HTR-8/SVneo (cell line): ENCODE results near the gene ARID1A.
"Not testable (repeated sequence)": the region's sequence is repeated elsewhere in the genome, so short reads cannot be mapped to it uniquely, and the experiment has no call there.

Source experiments
- DNase-seq: peaks from one replicate; pipeline ENCODE4 v3.0.0; 2011; ENCODE audit warnings: low spot score, mixed read lengths; ENCODE audit not compliant: insufficient read length
- FAIRE-seq: peaks from 2 replicates; lab custom pipeline; 2011; peaks lifted over from hg19 to GRCh38; lab: Jason Lieb, UNC

The ARID1A gene

GRCh38 chr1:26725904-26726303 lies 30.1 kb downstream of the ARID1A start:
- not testable (repeated sequence) for DNase-seq, FAIRE-seq

- DNase-seq (no peak), FAIRE-seq (no peak)
These were observed 31.0 kb downstream of the ARID1A start for GRCh38 chr1:26726784-26727183.

GRCh38 chr1:26727476-26727875 lies 31.7 kb downstream of the ARID1A start:
- no peak for DNase-seq
- FAIRE-seq: no peak

- DNase-seq (no peak), FAIRE-seq (no peak)
These were observed 32.8 kb downstream of the ARID1A start for GRCh38 chr1:26728645-26729044.

- FAIRE-seq: no peak
- DNase-seq: no peak
These were observed 33.8 kb downstream of the ARID1A start for GRCh38 chr1:26729633-26730032.

GRCh38 chr1:26730695-26731094 lies 34.9 kb downstream of the ARID1A start:
- FAIRE-seq: no peak
- DNase-seq: no peak

GRCh38 chr1:26731233-26731902 lies 35.6 kb downstream of the ARID1A start:
- DNase-seq (no peak), FAIRE-seq (no peak)

GRCh38 chr1:26733392-26733791 lies 37.6 kb downstream of the ARID1A start:
- no peak for DNase-seq
- FAIRE-seq: no peak

- no peak for DNase-seq
- no peak for FAIRE-seq
These were observed 38.2 kb downstream of the ARID1A start for GRCh38 chr1:26733982-26734381.

- DNase-seq: no peak
- FAIRE-seq: no peak
These were observed 38.8 kb downstream of the ARID1A start for GRCh38 chr1:26734501-26735058.

- FAIRE-seq: no peak
- DNase-seq: no peak
These were observed 43.6 kb downstream of the ARID1A start for GRCh38 chr1:26739329-26739914.

- FAIRE-seq (no peak), DNase-seq (no peak)
These were observed 44.3 kb downstream of the ARID1A start for GRCh38 chr1:26740023-26740634.

- DNase-seq (no peak), FAIRE-seq (no peak)
These were observed 45.1 kb downstream of the ARID1A start for GRCh38 chr1:26740952-26741351.

- DNase-seq (no peak), FAIRE-seq (no peak)
These were observed 47.7 kb downstream of the ARID1A start for GRCh38 chr1:26743426-26744059.

- DNase-seq: peak; percentile 14
- peak; percentile 31 for FAIRE-seq
These were observed 48.5 kb downstream of the ARID1A start for GRCh38 chr1:26744075-26744959.

GRCh38 chr1:26745191-26745590 lies 49.4 kb downstream of the ARID1A start:
- DNase-seq (no peak), FAIRE-seq (no peak)

- no peak for DNase-seq
- FAIRE-seq: no peak
These were observed 51.2 kb downstream of the ARID1A start for GRCh38 chr1:26747048-26747447.

GRCh38 chr1:26748351-26748750 lies 52.5 kb downstream of the ARID1A start:
- DNase-seq (no peak), FAIRE-seq (no peak)

GRCh38 chr1:26749458-26749857 lies 53.6 kb downstream of the ARID1A start:
- DNase-seq (no peak), FAIRE-seq (no peak)

- FAIRE-seq: no peak
- DNase-seq: no peak
These were observed 54.6 kb downstream of the ARID1A start for GRCh38 chr1:26750428-26750827.
